GM12892 (cell line): ENCODE results near the gene MFSD6.

ENCODE experiments used
- POLR2A ChIP-seq: IDR thresholded peaks from 2 replicates; pipeline ENCODE4 v1.6.1; 2011; ENCODE audit warnings: low read depth, low read length, control low read depth
- POLR2AphosphoS5 ChIP-seq: IDR thresholded peaks from 2 replicates; pipeline ENCODE4 v1.6.1; 2011; ENCODE audit warnings: low read depth, low read length, control low read depth

DNA sequence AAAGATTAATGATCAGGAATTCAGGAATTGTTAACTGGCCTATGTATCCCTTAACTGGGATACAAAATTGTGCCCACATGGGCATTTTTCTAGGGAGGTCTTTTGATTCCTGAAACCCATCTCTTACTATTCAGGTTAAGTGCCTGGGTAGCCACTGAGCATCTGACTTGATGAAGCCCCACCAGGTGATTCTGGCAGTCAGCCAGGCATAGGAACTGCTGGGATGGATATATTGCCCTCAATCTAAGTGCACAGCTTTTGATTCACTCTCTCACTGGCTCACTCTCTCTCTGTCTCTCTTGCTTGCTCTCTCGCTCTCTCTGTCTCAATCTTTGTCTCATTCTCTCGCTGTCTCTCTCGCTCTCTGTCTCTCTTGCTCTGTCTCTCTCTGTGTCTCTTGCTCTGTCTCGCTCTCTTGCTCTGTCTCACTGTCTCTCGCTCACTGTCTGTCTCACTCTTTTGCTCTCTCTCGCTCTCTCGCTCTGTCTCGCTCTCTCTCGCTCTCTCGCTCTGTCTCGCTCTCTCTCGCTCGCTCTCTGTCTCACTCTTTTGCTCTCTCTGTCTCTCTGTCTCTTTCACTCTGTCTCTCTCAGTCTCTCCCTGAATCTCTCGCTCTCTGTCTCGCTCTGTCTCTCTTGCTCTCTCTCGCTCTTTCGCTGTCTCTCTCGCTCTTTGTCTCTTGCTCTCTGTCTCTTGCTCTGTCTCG lies 42.5 kb upstream of the MFSD6 start:
- TF ChIP-seq POLR2AphosphoS5 (no peak), POLR2A (no peak)
